ENCODE data around the gene SRM.
"Not testable (repeated sequence)": the region's sequence is repeated elsewhere in the genome, so short reads cannot be mapped to it uniquely, and the experiment has no call there.

- TF ChIP-seq CTCF (IDR thresholded peaks at IDR 0.05); EZH2 (IDR thresholded peaks at IDR 0.05; ENCODE audit: borderline replicate concordance, insufficient read depth, low read depth, low read length, poor library complexity, severe bottlenecking): not testable (repeated sequence)
Measured at GRCh38 chr1:11040105-11040429, 19.8 kb downstream of the SRM start.
